Sigmoid colon (tissue), 7 donors: Measurements from ENCODE around the gene IRF4. TPM values are rescaled to one million over a fixed set of nuclear protein-coding genes. Genes with fewer than 3 reads are reported as not detected.
"Not testable (repeated sequence)": the region's sequence is repeated elsewhere in the genome, so short reads cannot be mapped to it uniquely, and the experiment has no call there.

ENCODE experiments used
- DNase-seq: peaks from one replicate; pipeline ENCODE4 v3.0.0-alpha.2; 2019
- H3K27ac ChIP-seq, 4 donors: fragments of 200-600 bp; sonication (generic); one replicate each; pipeline ENCODE4 v1.5.1; 2016 to 2019; ENCODE audit warnings: mild to moderate bottlenecking in 1 of 4
- H3K27me3 ChIP-seq, 3 donors: fragments of 200-600 bp; sonication (generic); one replicate each; pipeline ENCODE4 v1.5.1; 2019; ENCODE audit warnings: mild to moderate bottlenecking in 1 of 3
- H3K36me3 ChIP-seq, 4 donors: fragments of 200-600 bp; sonication (generic); one replicate each; pipeline ENCODE4 v1.5.1; 2016 to 2019
- H3K4me1 ChIP-seq, 4 donors: fragments of 200-600 bp; sonication (generic); one replicate each; pipeline ENCODE4 v1.5.1; 2017 to 2019
- H3K4me3 ChIP-seq, 4 donors: fragments of 200-600 bp; sonication (generic); one replicate each; pipeline ENCODE4 v1.5.1; 2017 to 2019; ENCODE audit warnings: mild to moderate bottlenecking in 2 of 4, moderate library complexity in 1 of 4
- H3K9me3 ChIP-seq, 4 donors: fragments of 200-600 bp in 3 of 4; sonication (generic) in 3 of 4; one replicate each; pipeline versions ENCODE4 v1.5.1 to v1.6.1; 2013 to 2019
- EP300 ChIP-seq, 4 donors: sonication (generic); formaldehyde crosslinking; IDR thresholded peaks; one replicate each; pipeline ENCODE4 v1.6.1; 2017; ENCODE audit warnings: antibody characterized with exemption in 4 of 4
- POLR2A ChIP-seq, 2 donors: fragments of 450-650 bp; IDR thresholded peaks; one replicate each; pipeline ENCODE4 v1.6.1; 2016; ENCODE audit warnings: antibody characterized with exemption in 2 of 2, mild to moderate bottlenecking in 2 of 2, moderate library complexity in 2 of 2
- POLR2AphosphoS5 ChIP-seq, 4 donors: sonication (generic); formaldehyde crosslinking; IDR thresholded peaks; one replicate each; pipeline ENCODE4 v1.6.1; 2017; ENCODE audit warnings: antibody characterized with exemption in 4 of 4
- WGBS, 2 donors: extraction: QIAGEN DNeasy Blood & Tissue Kit; methylation state at CpG; one replicate each; pipeline ENCODE4 v1.1.7; 2013; 5-methylcytosine and 5-hydroxymethylcytosine counted together
- intact Hi-C: fragments of 100-400 bp; cut with DNase I; formaldehyde crosslinking; loops from one replicate; pipeline ENCODE4 v1.15.1; 2023
- polyA plus RNA-seq, 3 donors: library from polyadenylated mRNA; stranded (reverse); fragments of 200-250 nt; gene quantifications; one replicate each; pipeline ENCODE4 v1.2.3, GENCODE V29; 2013
- total RNA-seq, 4 donors: library from RNA; depleted of rRNA; stranded (reverse); fragments of >200 nt; gene quantifications; one replicate each; pipeline ENCODE4 v1.1.0, GENCODE V29; 2016
- TF ChIP-seq, protein P1 (sequence below), 4 experiments: fragments of 450-650 bp in 3 of 4; fragments of 200-600 bp in 1 of 4; IDR thresholded peaks; one replicate each; pipeline ENCODE4 v1.5.1; 2016 to 2019; ENCODE audit warnings: antibody characterized with exemption in 4 of 4, mild to moderate bottlenecking in 3 of 4, moderate library complexity in 2 of 4
- donor health status: healthy with polysubstance abuse.
- donor health status: Bipolar disorder and iron deficiency.
- donor health status: healthy.

Gene IRF4
- total and polyA plus RNA-seq, 7 donors: 0.28 to 9.3 (median 0.46) TPM

DNA sequence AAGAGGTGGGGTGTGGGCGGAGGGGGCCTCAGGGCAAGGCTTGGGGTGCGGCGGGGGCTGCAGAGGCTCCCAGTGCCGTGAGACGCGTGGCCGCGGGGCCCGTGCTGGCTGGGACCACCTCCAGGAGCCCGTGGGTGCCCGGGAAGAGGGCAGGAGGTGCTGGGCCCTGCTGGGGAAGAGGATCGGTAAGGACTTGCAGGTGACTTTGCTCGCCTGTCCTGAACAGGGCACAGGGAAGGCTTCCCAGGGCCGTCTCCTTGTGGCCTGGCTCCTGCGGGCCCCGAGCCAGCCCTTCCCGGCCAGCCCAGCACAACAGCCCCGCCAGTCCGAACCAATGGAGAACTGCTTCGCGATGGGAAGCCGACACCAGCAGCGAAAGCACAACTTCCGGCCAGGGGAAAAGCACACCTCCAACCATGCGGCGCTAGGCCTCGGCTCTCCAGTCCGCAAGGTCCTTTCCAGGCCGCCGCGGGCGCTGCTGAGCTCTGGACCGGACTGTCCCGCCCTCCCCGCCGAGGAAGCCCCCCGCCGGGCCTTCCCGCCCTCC is 32.3 kb downstream of the IRF4 start:
- intact Hi-C loops: no loop called here
- H3K9me3 ChIP-seq: peaks cover 0 to 7% (median 0%) of the 10 kb centered on the region in 4 donors
- no peaks in the 10 kb centered on the region for H3K36me3 ChIP-seq
- H3K4me1 ChIP-seq: peaks cover 0 to 6% (median 0%) of the 10 kb centered on the region in 4 donors
- TF ChIP-seq POLR2AphosphoS5 (IDR thresholded peaks at IDR 0.05): no peak
- TF ChIP-seq, protein P1, sequence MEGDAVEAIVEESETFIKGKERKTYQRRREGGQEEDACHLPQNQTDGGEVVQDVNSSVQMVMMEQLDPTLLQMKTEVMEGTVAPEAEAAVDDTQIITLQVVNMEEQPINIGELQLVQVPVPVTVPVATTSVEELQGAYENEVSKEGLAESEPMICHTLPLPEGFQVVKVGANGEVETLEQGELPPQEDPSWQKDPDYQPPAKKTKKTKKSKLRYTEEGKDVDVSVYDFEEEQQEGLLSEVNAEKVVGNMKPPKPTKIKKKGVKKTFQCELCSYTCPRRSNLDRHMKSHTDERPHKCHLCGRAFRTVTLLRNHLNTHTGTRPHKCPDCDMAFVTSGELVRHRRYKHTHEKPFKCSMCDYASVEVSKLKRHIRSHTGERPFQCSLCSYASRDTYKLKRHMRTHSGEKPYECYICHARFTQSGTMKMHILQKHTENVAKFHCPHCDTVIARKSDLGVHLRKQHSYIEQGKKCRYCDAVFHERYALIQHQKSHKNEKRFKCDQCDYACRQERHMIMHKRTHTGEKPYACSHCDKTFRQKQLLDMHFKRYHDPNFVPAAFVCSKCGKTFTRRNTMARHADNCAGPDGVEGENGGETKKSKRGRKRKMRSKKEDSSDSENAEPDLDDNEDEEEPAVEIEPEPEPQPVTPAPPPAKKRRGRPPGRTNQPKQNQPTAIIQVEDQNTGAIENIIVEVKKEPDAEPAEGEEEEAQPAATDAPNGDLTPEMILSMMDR (IDR thresholded peaks at IDR 0.05): no peak
- TF ChIP-seq EP300 (IDR thresholded peaks at IDR 0.05): no peak
- TF ChIP-seq POLR2A (IDR thresholded peaks at IDR 0.05): no peak
- no peak overlapping the region for H3K27ac ChIP-seq
- 96 to 97% methylated on average over 39 of the region's 39 CpGs for WGBS, 2 donors
- no peaks in the 10 kb centered on the region for H3K27me3 ChIP-seq
- no peak for DNase-seq
- H3K4me3 ChIP-seq: no peak overlapping the region

DNA sequence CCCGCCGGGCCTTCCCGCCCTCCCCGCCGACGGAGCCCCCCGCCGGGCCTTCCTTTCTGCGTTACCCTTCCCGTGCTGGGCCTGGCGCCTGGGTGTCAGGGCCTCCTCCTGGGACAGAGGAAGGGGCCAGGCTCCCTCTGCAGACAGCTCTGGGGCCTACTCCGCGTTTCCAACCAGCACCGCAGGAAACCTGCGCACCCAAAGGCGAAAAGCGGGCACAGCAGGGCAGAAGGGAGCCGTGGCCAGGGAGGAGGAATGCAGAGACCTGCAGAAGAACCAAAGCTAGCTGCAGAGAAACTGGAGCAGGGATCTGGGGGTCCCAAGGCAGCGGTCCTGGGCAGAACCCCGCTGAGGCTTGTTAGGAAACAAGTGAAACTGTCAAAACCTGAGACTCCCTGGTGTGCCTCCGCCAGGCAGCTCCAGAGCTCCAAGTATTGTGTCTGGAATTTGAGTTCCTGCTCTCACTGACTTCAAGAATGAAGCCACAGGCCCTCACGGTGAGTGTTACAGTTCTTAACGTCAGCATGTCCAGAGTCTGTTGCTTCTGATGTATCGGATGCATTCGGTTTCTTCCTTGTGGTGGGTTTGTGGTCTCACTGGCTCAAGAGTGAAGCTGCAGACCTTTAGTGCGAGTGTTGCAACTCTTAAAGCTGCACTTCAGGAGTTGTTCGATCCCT is 33.3 kb downstream of the IRF4 start:
- TF ChIP-seq, protein P1 (IDR thresholded peaks at IDR 0.05): no peak
- no peak for TF ChIP-seq POLR2AphosphoS5 (IDR thresholded peaks at IDR 0.05)
- no peak for TF ChIP-seq EP300 (IDR thresholded peaks at IDR 0.05)
- no peak for TF ChIP-seq POLR2A (IDR thresholded peaks at IDR 0.05)
- 92 to 93% methylated on average over 27 of the region's 27 CpGs for whole genome bisulfite sequencing, 2 donors
- Histone ChIP-seq H3K9me3 (peaks cover 0 to 7% (median 0%) of the 10 kb centered on the region in 4 donors), H3K27ac (no peak overlapping the region), H3K4me3 (no peak overlapping the region), H3K4me1 (peaks cover 0 to 6% (median 0%) of the 10 kb centered on the region in 4 donors), H3K36me3 (no peaks in the 10 kb centered on the region), H3K27me3 (no peaks in the 10 kb centered on the region)
- intact Hi-C loops: no loop called here
- no peak for DNase-seq

DNA sequence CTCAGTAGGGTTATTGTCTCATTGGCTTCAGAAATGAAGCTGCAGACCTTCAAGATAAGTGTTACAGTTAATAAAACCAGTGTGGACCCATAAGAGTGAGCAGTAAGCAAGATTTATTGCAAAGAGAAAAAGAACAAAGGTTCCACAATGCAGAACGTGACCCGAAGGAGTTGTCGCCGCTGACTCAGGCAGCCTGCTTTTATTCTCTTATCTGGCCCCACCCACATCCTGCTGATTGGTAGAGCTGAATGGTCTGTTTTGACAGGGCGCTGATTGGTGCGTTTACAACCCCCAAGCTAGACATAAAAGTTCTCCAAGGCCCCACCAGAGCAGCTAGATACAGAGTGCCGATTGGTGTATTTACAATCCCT is 33.9 kb downstream of the IRF4 start:
- H3K9me3 ChIP-seq, DNase-seq, H3K36me3 ChIP-seq, H3K4me1 ChIP-seq, intact Hi-C loops, H3K27ac ChIP-seq, H3K27me3 ChIP-seq, H3K4me3 ChIP-seq: not testable (repeated sequence)
- 74 to 80% methylated on average over 7 of the region's 7 CpGs for WGBS, 2 donors

DNA sequence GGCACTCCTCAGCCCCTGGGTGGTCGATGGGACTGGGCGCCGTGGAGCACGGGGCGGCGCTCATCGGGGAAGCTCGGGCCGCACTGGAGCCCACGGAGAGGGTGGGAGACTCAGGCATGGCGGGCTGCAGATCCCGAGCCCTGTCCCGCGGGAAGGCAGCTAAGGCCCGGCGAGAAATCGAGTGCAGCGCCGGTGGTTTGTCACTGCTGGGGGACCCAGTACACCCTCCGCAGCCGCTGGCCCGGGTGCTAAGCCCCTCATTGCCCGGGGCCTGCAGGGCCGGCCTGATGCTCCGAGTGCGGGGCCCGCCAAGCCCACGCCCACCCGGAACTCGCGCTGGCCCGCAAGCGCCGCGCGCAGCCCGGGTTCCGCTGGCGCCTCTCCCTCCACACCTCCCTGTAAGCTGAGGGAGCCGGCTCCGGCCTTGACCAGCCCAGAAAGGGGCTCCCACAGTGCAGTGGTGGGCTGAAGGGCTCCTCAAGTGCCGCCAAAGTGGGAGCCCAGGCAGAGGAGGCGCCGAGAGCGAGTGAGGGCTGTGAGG is 34.7 kb downstream of the IRF4 start:
- H3K27me3 ChIP-seq, H3K36me3 ChIP-seq, H3K9me3 ChIP-seq, H3K27ac ChIP-seq, DNase-seq, H3K4me1 ChIP-seq, intact Hi-C loops, H3K4me3 ChIP-seq: not testable (repeated sequence)
- 95 to 96% methylated on average over 45 of the region's 45 CpGs for WGBS, 2 donors

DNA sequence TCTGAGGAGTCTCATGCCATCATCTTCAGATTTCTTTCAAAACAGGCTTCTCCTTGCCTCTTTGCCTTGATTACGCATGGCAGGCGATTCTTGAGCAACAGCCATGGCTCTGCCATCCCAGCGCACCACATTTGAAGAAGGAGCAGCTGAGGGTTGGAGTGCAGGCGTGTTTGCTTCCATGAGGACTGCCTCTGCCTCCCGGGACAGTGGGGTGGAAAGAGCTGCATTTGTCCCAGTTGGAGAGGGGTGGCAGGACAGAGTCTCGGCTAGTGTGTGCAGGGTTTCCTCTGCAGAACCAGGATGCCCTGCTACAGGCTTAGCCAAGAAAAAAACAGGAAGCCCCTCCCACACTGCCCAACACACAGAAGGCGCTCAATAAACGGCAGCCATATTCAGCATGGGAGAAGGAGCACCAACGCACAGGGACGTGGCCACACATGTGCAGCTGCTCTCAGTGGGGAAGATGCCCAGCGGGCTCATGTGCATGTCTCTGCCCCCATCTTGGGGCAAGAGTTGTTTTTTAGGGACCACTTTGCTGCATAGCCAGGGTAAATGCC is 36.6 kb downstream of the IRF4 start:
- Histone ChIP-seq H3K9me3 (no peaks in the 10 kb centered on the region), H3K36me3 (no peaks in the 10 kb centered on the region), H3K4me1 (peaks cover 0 to 5% (median 0%) of the 10 kb centered on the region in 4 donors), H3K27me3 (no peaks in the 10 kb centered on the region), H3K27ac (no peak overlapping the region), H3K4me3 (no peak overlapping the region)
- WGBS, 2 donors: 87 to 92% methylated on average over 11 of the region's 11 CpGs
- TF ChIP-seq POLR2A (IDR thresholded peaks at IDR 0.05) (no peak), EP300 (IDR thresholded peaks at IDR 0.05) (no peak), POLR2AphosphoS5 (IDR thresholded peaks at IDR 0.05) (no peak)
- TF ChIP-seq, protein P1 (IDR thresholded peaks at IDR 0.05): no peak
- intact Hi-C loops: no loop called here
- no peak for DNase-seq
